NCI-H2029 treated with DMSO at 0.1 percent for 48 hours (cell line): ENCODE measurements around the gene ZFYVE9.
A peak's percentile ranks its signal among the peaks of the same experiment; 100 is the strongest.

ENCODE experiments used
- DNase-seq: peaks from one replicate; lab custom pipeline; 2025; lab: John Stamatoyannopoulos, UW

Gene ZFYVE9

GRCh38 chr1:52341655-52342260 lies 199.9 kb downstream of the ZFYVE9 start:
- DNase-seq = no peak

GRCh38 chr1:52343979-52344378 lies 202.1 kb downstream of the ZFYVE9 start:
- no peak for DNase-seq

GRCh38 chr1:52345252-52345651 lies 203.4 kb downstream of the ZFYVE9 start:
- no peak for DNase-seq

GRCh38 chr1:52346653-52347052 lies 204.8 kb downstream of the ZFYVE9 start:
- DNase-seq = no peak

GRCh38 chr1:52348704-52349300 lies 206.9 kb downstream of the ZFYVE9 start:
- DNase-seq = no peak

GRCh38 chr1:52352690-52353089 lies 210.8 kb downstream of the ZFYVE9 start:
- DNase-seq = no peak

GRCh38 chr1:52355436-52355835 lies 213.5 kb downstream of the ZFYVE9 start:
- no peak for DNase-seq

- no peak for DNase-seq
Measured at GRCh38 chr1:52355847-52356505, 214.1 kb downstream of the ZFYVE9 start.

- DNase-seq = no peak
Measured at GRCh38 chr1:52356818-52357355, 215.0 kb downstream of the ZFYVE9 start.

- no peak for DNase-seq
Measured at GRCh38 chr1:52357397-52357796, 215.5 kb downstream of the ZFYVE9 start.

- DNase-seq = no peak
Measured at GRCh38 chr1:52358851-52359497, 217.1 kb downstream of the ZFYVE9 start.

GRCh38 chr1:52359676-52360594 lies 218.0 kb downstream of the ZFYVE9 start:
- no peak for DNase-seq

- no peak for DNase-seq
Measured at GRCh38 chr1:52360595-52360968, 218.7 kb downstream of the ZFYVE9 start.

- no peak for DNase-seq
Measured at GRCh38 chr1:52364235-52364839, 222.4 kb downstream of the ZFYVE9 start.

GRCh38 chr1:52365071-52365745 lies 223.3 kb downstream of the ZFYVE9 start:
- DNase-seq = peak; percentile 69

GRCh38 chr1:52365746-52366516 lies 224.0 kb downstream of the ZFYVE9 start, which contains the start of gene CC2D1B:
Gene CC2D1B (minus strand): TSS chr1:52366205. CDS start chr1:52364620, 1,585 bp downstream.
- peak; percentile 99 for DNase-seq

GRCh38 chr1:52366517-52366827 lies 224.6 kb downstream of the ZFYVE9 start:
- no peak for DNase-seq

- no peak for DNase-seq
Measured at GRCh38 chr1:52367272-52367671, 225.4 kb downstream of the ZFYVE9 start.

- peak; percentile 66 for DNase-seq
Measured at GRCh38 chr1:52368383-52369172, 226.7 kb downstream of the ZFYVE9 start.
